Liver (tissue), 9 donors: Measurements from ENCODE around the gene NEMF. TPM values are rescaled to one million over a fixed set of nuclear protein-coding genes. Genes with fewer than 3 reads are reported as not detected.
A peak's percentile ranks its signal among the peaks of the same experiment; 100 is the strongest.
"Not testable (repeated sequence)": the region's sequence is repeated elsewhere in the genome, so short reads cannot be mapped to it uniquely, and the experiment has no call there.

Experiments used
- DNase-seq: peaks from one replicate; pipeline ENCODE4 v3.0.0-alpha.2; 2017; ENCODE audit warnings: low spot score
- H3K27ac ChIP-seq, 2 donors: one replicate each; pipeline ENCODE4 v1.7.0; 2013; ENCODE audit warnings: inconsistent platforms in 2 of 2, low read length in 2 of 2, control low read depth in 1 of 2, low read depth in 1 of 2, mild to moderate bottlenecking in 1 of 2
- H3K27me3 ChIP-seq, 4 donors: one replicate each; pipeline versions ENCODE4 v1.6.1 to v1.7.0; 2013; ENCODE audit warnings: low read length in 3 of 4, inconsistent platforms in 1 of 4, mild to moderate bottlenecking in 1 of 4, moderate library complexity in 1 of 4; ENCODE audit not compliant: control insufficient read depth in 4 of 4, insufficient read depth in 4 of 4
- H3K36me3 ChIP-seq, 4 donors: one replicate each; pipeline versions ENCODE4 v1.6.1 to v1.7.0; 2013; ENCODE audit warnings: low read length in 3 of 4, mild to moderate bottlenecking in 3 of 4, low read depth in 1 of 4, moderate library complexity in 1 of 4; ENCODE audit not compliant: control insufficient read depth in 4 of 4, insufficient read depth in 3 of 4
- H3K4me1 ChIP-seq, 4 donors: one replicate each; pipeline versions ENCODE4 v1.6.1 to v1.7.0; 2013; ENCODE audit warnings: low read length in 3 of 4, mild to moderate bottlenecking in 3 of 4, moderate library complexity in 1 of 4; ENCODE audit not compliant: control insufficient read depth in 4 of 4, insufficient read depth in 4 of 4
- H3K4me3 ChIP-seq, 3 donors: one replicate each; pipeline versions ENCODE4 v1.6.1 to v1.7.0; 2013; ENCODE audit warnings: low read length in 3 of 3, control low read depth in 1 of 3, low read depth in 1 of 3, mild to moderate bottlenecking in 1 of 3
- H3K9ac ChIP-seq, 2 donors: one replicate each; pipeline ENCODE4 v1.7.0; 2013; ENCODE audit warnings: low read length in 2 of 2, mild to moderate bottlenecking in 2 of 2, moderate library complexity in 2 of 2, control low read depth in 1 of 2, low read depth in 1 of 2
- H3K9me3 ChIP-seq, 4 donors: one replicate each; pipeline versions ENCODE4 v1.6.1 to v1.7.0; 2013; ENCODE audit warnings: low read length in 3 of 4; ENCODE audit not compliant: control insufficient read depth in 4 of 4
- ATF3 ChIP-seq: IDR thresholded peaks from 2 replicates; pipeline ENCODE4 v1.6.1; 2016; ENCODE audit warnings: antibody characterized with exemption
- FOXA2 ChIP-seq: IDR thresholded peaks from 2 replicates; pipeline ENCODE4 v1.6.1; 2016; ENCODE audit warnings: antibody characterized with exemption
- HNF4A ChIP-seq, 2 donors: conservative IDR thresholded peaks; 2 replicates each; pipeline ENCODE4 v1.6.1; 2016; ENCODE audit warnings: antibody characterized with exemption in 2 of 2, mild to moderate bottlenecking in 2 of 2
- HNF4G ChIP-seq: IDR thresholded peaks from 2 replicates; pipeline ENCODE4 v1.6.1; 2016; ENCODE audit warnings: antibody characterized with exemption
- JUND ChIP-seq, 2 donors: IDR thresholded peaks; 2 replicates each; pipeline ENCODE4 v1.6.1; 2016; ENCODE audit warnings: antibody characterized with exemption in 2 of 2
- MAX ChIP-seq: IDR thresholded peaks from 2 replicates; pipeline ENCODE4 v1.6.1; 2016; ENCODE audit warnings: antibody characterized with exemption
- RAD21 ChIP-seq, 2 donors: IDR thresholded peaks; 2 replicates each; pipeline ENCODE4 v1.6.1; 2016; ENCODE audit warnings: antibody characterized with exemption in 2 of 2, mild to moderate bottlenecking in 2 of 2
- REST ChIP-seq: IDR thresholded peaks from 2 replicates; pipeline ENCODE4 v1.6.1; 2016; ENCODE audit warnings: antibody characterized with exemption, mild to moderate bottlenecking
- RXRA ChIP-seq, 2 donors: IDR thresholded peaks; 2 replicates each; pipeline ENCODE4 v1.6.1; 2017 to 2018; ENCODE audit warnings: antibody characterized with exemption in 2 of 2, mild to moderate bottlenecking in 1 of 2
- SP1 ChIP-seq: IDR thresholded peaks from 2 replicates; pipeline ENCODE4 v1.6.1; 2018; ENCODE audit warnings: antibody characterized with exemption, mild to moderate bottlenecking
- TAF1 ChIP-seq: conservative IDR thresholded peaks from 2 replicates; pipeline ENCODE4 v1.6.1; 2016; ENCODE audit warnings: antibody characterized with exemption, mild to moderate bottlenecking
- YY1 ChIP-seq: IDR thresholded peaks from 2 replicates; pipeline ENCODE4 v1.6.1; 2016; ENCODE audit warnings: antibody characterized with exemption, mild to moderate bottlenecking
- ZBTB33 ChIP-seq: IDR thresholded peaks from 2 replicates; pipeline ENCODE4 v1.6.1; 2016; ENCODE audit warnings: antibody characterized with exemption
- WGBS: extraction: QIAGEN DNeasy Blood & Tissue Kit; methylation state at CpG from one replicate; pipeline ENCODE4 v1.1.7; 2013; 5-methylcytosine and 5-hydroxymethylcytosine counted together
- polyA plus RNA-seq, 2 donors: library from polyadenylated mRNA; stranded (reverse) in 1 of 2; unstranded in 1 of 2; fragments of 200-250 nt in 1 of 2; fragments of >200 nt in 1 of 2; fragmentation: Nextera tagmentation in 1 of 2; extraction: Ambion mirVana in 1 of 2; gene quantifications; one replicate each; pipeline versions ENCODE4 v1.2.1 to v1.2.3, GENCODE V29; 2013 to 2015
- total RNA-seq, 2 donors: library from RNA; depleted of rRNA; stranded (reverse); fragments of >200 nt; gene quantifications; one replicate each; pipeline ENCODE4 v1.2.3, GENCODE V29; 2014
- TF ChIP-seq, protein P1 (sequence below): fragments of 150-350 bp; IDR thresholded peaks from 2 replicates; pipeline ENCODE4 v1.5.1; 2017; ENCODE audit warnings: improper control_type of control experiment, low read depth, low read length; ENCODE audit not compliant: missing input control
- donor health status: healthy.
- donor health status: healthy.
- donor health status: healthy.
- donor health status: healthy.
- donor health status: healthy.

NEMF gene
- total and polyA plus RNA-seq, 4 donors = 7.9 to 37.2 (median 31.1) TPM

DNA sequence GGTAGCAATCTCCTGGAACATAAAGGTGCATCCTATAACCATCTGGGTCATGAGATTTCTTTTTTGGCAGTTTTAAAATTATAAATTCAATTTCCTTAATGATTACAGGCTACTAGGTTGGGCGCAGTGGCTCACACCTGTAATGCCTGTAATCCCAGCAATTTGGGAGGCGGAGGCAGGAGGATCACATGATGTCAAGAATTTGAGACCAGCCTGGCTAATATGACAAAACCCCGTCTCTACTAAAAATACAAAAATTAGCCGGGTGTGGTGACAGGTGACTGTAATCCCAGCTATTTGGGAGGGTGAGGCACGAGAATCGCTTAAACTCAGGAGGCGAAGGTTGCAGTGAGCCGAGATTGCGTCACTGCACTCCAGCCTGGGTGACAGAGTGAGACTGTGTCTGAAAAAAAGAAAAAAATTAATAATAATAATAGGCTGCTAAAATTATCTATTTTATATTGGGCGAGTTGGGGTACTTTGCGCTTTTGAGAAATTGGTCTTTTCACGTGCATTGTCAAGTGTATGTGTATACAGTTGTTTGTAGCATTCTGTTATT is 23.1 kb upstream of the NEMF start:
- H3K36me3 ChIP-seq = no peaks in the 10 kb centered on the region
- H3K4me3 ChIP-seq = no peak overlapping the region
- H3K27me3 ChIP-seq = no peaks in the 10 kb centered on the region
- no peak overlapping the region for H3K27ac ChIP-seq
- DNase-seq = no peak
- no peaks in the 10 kb centered on the region for H3K9me3 ChIP-seq
- 50% methylated on average over 12 of the region's 12 CpGs for WGBS
- no peak for TF ChIP-seq MAX
- TF ChIP-seq HNF4A (conservative IDR thresholded peaks at IDR 0.05) = peak in 1 of 2 donors; percentile 33
- no peak for TF ChIP-seq HNF4G
- peak; percentile 50 for TF ChIP-seq ATF3
- no peak for TF ChIP-seq JUND (IDR thresholded peaks at IDR 0.05)
- no peak for TF ChIP-seq TAF1
- no peak for TF ChIP-seq FOXA2
- peak in 1 of 2 donors; percentile 15 for TF ChIP-seq RAD21 (IDR thresholded peaks at IDR 0.05)
- TF ChIP-seq YY1 = no peak
- peak overlapping the region; percentile 28 to 81 for H3K9ac ChIP-seq
- peaks cover 0 to 6% (median 0%) of the 10 kb centered on the region in 4 donors for H3K4me1 ChIP-seq

- not testable (repeated sequence) for H3K27me3 ChIP-seq, DNase-seq, H3K4me3 ChIP-seq, H3K36me3 ChIP-seq, H3K9ac ChIP-seq, H3K4me1 ChIP-seq, H3K9me3 ChIP-seq, H3K27ac ChIP-seq
- WGBS = 91% methylated on average over 6 of the region's 6 CpGs
Measured at GRCh38 chr14:49873548-49873947, 21.0 kb upstream of the NEMF start.

GRCh38 chr14:49870908-49871307 is 18.3 kb upstream of the NEMF start:
- no peak for DNase-seq
- Histone ChIP-seq H3K36me3 (no peaks in the 10 kb centered on the region), H3K27me3 (no peaks in the 10 kb centered on the region), H3K9me3 (no peaks in the 10 kb centered on the region), H3K4me3 (no peak overlapping the region), H3K9ac (no peak overlapping the region), H3K27ac (no peak overlapping the region), H3K4me1 (peaks cover 0 to 12% (median 2%) of the 10 kb centered on the region in 4 donors)
- no peak for TF ChIP-seq REST
- no peak for TF ChIP-seq JUND (IDR thresholded peaks at IDR 0.05)
- TF ChIP-seq YY1 = no peak
- no peak for TF ChIP-seq RXRA (IDR thresholded peaks at IDR 0.05)
- TF ChIP-seq ZBTB33 = no peak
- no peak for TF ChIP-seq ATF3
- TF ChIP-seq, protein P1, sequence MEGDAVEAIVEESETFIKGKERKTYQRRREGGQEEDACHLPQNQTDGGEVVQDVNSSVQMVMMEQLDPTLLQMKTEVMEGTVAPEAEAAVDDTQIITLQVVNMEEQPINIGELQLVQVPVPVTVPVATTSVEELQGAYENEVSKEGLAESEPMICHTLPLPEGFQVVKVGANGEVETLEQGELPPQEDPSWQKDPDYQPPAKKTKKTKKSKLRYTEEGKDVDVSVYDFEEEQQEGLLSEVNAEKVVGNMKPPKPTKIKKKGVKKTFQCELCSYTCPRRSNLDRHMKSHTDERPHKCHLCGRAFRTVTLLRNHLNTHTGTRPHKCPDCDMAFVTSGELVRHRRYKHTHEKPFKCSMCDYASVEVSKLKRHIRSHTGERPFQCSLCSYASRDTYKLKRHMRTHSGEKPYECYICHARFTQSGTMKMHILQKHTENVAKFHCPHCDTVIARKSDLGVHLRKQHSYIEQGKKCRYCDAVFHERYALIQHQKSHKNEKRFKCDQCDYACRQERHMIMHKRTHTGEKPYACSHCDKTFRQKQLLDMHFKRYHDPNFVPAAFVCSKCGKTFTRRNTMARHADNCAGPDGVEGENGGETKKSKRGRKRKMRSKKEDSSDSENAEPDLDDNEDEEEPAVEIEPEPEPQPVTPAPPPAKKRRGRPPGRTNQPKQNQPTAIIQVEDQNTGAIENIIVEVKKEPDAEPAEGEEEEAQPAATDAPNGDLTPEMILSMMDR = no peak
- no peak for TF ChIP-seq SP1
- no peak for TF ChIP-seq HNF4A (conservative IDR thresholded peaks at IDR 0.05)
- WGBS = 94% methylated on average over 6 of the region's 6 CpGs
